ENCODE measurements around the gene G6PC1.

- TF ChIP-seq EZH2 (IDR thresholded peaks at IDR 0.05; ENCODE audit: insufficient read depth, poor library complexity, severe bottlenecking), result no peak
- TF ChIP-seq EZH2phosphoT487 (IDR thresholded peaks at IDR 0.05; ENCODE audit: insufficient read depth, low read depth), result no peak
Measured at GRCh38 chr17:42944211-42944610, 43.6 kb downstream of the G6PC1 start.

All from GM23248 (cell line).